ENCODE measurements around the gene NIPBL. TPM values are rescaled to one million over a fixed set of nuclear protein-coding genes. Genes with fewer than 3 reads are reported as not detected.

Gene NIPBL
- total RNA-seq, 3 donors from 2014 or later: 61.9 to 112 (median 69.2) TPM

GRCh38 chr5:36876965-36877666 lies 547 bp downstream of the NIPBL start:
- Histone ChIP-seq H3K27ac (peak overlapping the region; percentile 99), H3K27me3 (no peaks in the 10 kb centered on the region), H3K36me3 (no peaks in the 10 kb centered on the region), H3K4me1 (peaks cover 0 to 16% of the 10 kb centered on the region in 2 donors), H3K4me3 (peak overlapping the region; percentile 93 to 97 (median 96)), H3K9me3 (no peaks in the 10 kb centered on the region)
- DNase-seq (ENCODE audit: low spot score in 2 of 2): peak; percentile 40 to 61
- intact Hi-C loops (cut with DNase I; ENCODE audit: low total_unique reads): no loop called here
- no peak for TF ChIP-seq POLR2A (IDR thresholded peaks at IDR 0.05)
- peak; percentile 26 to 46 (median 43) for TF ChIP-seq POLR2AphosphoS5 (IDR thresholded peaks at IDR 0.05)
- TF ChIP-seq, protein P1, sequence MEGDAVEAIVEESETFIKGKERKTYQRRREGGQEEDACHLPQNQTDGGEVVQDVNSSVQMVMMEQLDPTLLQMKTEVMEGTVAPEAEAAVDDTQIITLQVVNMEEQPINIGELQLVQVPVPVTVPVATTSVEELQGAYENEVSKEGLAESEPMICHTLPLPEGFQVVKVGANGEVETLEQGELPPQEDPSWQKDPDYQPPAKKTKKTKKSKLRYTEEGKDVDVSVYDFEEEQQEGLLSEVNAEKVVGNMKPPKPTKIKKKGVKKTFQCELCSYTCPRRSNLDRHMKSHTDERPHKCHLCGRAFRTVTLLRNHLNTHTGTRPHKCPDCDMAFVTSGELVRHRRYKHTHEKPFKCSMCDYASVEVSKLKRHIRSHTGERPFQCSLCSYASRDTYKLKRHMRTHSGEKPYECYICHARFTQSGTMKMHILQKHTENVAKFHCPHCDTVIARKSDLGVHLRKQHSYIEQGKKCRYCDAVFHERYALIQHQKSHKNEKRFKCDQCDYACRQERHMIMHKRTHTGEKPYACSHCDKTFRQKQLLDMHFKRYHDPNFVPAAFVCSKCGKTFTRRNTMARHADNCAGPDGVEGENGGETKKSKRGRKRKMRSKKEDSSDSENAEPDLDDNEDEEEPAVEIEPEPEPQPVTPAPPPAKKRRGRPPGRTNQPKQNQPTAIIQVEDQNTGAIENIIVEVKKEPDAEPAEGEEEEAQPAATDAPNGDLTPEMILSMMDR (IDR thresholded peaks at IDR 0.05): peak in 1 of 3 donors; percentile 8

GRCh38 chr5:36877667-36878391 lies 1.3 kb downstream of the NIPBL start:
- H3K4me3 ChIP-seq: peak overlapping the region; percentile 93 to 97 (median 96)
- peaks cover 0 to 16% of the 10 kb centered on the region in 2 donors for H3K4me1 ChIP-seq
- H3K9me3 ChIP-seq: no peaks in the 10 kb centered on the region
- no peak for DNase-seq (ENCODE audit: low spot score in 2 of 2)
- no peak for TF ChIP-seq POLR2A (IDR thresholded peaks at IDR 0.05)
- no peak for TF ChIP-seq POLR2AphosphoS5 (IDR thresholded peaks at IDR 0.05)
- TF ChIP-seq, protein P1 (IDR thresholded peaks at IDR 0.05): no peak
- intact Hi-C loops (cut with DNase I; ENCODE audit: low total_unique reads): no loop called here
- peak overlapping the region; percentile 99 for H3K27ac ChIP-seq
- no peaks in the 10 kb centered on the region for H3K27me3 ChIP-seq
- no peaks in the 10 kb centered on the region for H3K36me3 ChIP-seq

GRCh38 chr5:36878392-36879082 lies 2.0 kb downstream of the NIPBL start:
- DNase-seq (ENCODE audit: low spot score in 2 of 2): no peak
- H3K4me3 ChIP-seq: peak overlapping the region; percentile 93 to 97 (median 96)
- intact Hi-C loops (cut with DNase I; ENCODE audit: low total_unique reads): no loop called here
- TF ChIP-seq, protein P1 (IDR thresholded peaks at IDR 0.05): no peak
- TF ChIP-seq POLR2A (IDR thresholded peaks at IDR 0.05): no peak
- peak overlapping the region; percentile 99 for H3K27ac ChIP-seq
- no peaks in the 10 kb centered on the region for H3K36me3 ChIP-seq
- no peaks in the 10 kb centered on the region for H3K27me3 ChIP-seq
- H3K4me1 ChIP-seq: peaks cover 0 to 16% of the 10 kb centered on the region in 2 donors
- H3K9me3 ChIP-seq: no peaks in the 10 kb centered on the region

GRCh38 chr5:36879274-36880033 lies 2.9 kb downstream of the NIPBL start:
- intact Hi-C loops (cut with DNase I; ENCODE audit: low total_unique reads): no loop called here
- H3K4me1 ChIP-seq: peaks cover 0 to 15% of the 10 kb centered on the region in 2 donors
- TF ChIP-seq POLR2A (IDR thresholded peaks at IDR 0.05) (no peak), POLR2AphosphoS5 (IDR thresholded peaks at IDR 0.05) (no peak)
- TF ChIP-seq, protein P1 (IDR thresholded peaks at IDR 0.05): no peak

More at GRCh38 chr5:36879274-36880033, 2.9 kb downstream of the NIPBL start:
- Histone ChIP-seq H3K27me3 (no peaks in the 10 kb centered on the region), H3K9me3 (no peaks in the 10 kb centered on the region), H3K27ac (peak overlapping the region; percentile 99), H3K36me3 (no peaks in the 10 kb centered on the region), H3K4me3 (peak overlapping the region; percentile 93 to 97 (median 96))
- DNase-seq (ENCODE audit: low spot score in 2 of 2): no peak

Measured in breast epithelium (tissue), 4 donors.